A204.1 (cell line): ENCODE measurements around the gene CST4.
A peak's percentile ranks its signal among the peaks of the same experiment; 100 is the strongest.
"Not testable (repeated sequence)": the region's sequence is repeated elsewhere in the genome, so short reads cannot be mapped to it uniquely, and the experiment has no call there.

Experiments
- FAIRE-seq: peaks from 2 replicates; lab custom pipeline; 2012; peaks lifted over from hg19 to GRCh38; lab: Jason Lieb, UNC

CST4 gene

GRCh38 chr20:23688684-23689398, at the start of gene CST4:
TSS of gene CST4 (minus strand) at chr20:23689038. CDS start at chr20:23688969, 69 bp downstream.
- FAIRE-seq = not testable (repeated sequence)

- not testable (repeated sequence) for FAIRE-seq
Measured at GRCh38 chr20:23735391-23735790, 46.6 kb upstream of the CST4 start.

DNA sequence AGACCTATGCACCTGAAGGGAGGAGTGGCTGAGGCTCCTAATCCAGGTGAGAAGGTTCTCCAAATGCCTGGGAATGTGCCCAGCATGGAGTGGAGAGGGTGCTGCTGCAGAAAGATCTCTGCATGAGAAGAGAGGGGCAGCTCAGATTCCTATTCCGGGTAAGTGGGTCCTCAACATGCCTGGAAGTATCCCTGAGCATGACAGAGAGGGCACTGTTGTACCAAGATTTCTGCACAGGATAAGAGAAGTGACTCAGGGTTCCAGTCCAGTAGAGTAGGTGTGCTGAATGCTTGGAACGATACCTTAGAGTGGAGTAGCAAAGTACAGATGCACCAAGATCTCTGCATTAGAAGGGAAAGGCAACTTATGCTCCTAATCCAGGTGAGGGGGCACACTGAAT, 46.1 kb upstream of the CST4 start:
- FAIRE-seq = not testable (repeated sequence)

DNA sequence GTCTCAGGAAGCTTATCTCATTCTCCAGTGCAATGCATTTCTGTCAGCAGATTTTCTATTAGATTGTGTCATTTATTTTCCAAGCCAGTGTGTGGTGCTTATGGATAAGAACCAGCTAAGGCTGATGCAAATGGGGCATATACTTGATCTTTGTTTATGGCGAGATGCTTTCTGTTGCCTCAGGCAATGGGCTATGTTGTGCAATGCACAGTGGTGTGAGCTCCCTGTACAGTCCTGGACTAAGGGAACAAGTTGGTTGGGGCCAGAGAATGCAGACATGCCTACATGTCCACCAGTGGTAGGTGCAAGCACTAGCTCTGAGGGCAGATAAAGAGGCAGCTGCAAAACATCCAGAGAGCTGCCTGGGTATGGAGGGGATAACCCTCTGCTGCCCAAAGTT, 45.6 kb upstream of the CST4 start:
- not testable (repeated sequence) for FAIRE-seq

DNA sequence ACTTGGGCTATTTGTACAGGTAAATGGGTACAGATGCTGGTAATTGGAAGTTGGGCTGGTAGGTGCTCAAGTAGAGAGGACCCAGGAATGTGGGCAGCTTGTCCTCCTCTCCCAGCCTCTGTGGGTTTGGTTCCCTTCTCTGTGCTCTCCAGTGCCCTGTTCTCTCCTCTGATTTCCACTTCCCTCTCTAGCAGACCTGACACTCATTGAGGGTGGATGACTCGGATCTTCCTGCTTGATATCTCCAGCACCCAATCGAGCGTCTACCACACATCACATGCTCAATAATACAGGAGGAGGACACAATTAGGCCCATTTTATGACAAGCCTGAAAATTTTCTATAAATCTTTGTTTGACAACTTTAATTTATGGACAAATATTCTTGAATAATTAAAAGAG, 38.2 kb upstream of the CST4 start:
- no peak for FAIRE-seq

GRCh38 chr20:23725102-23725501, 36.3 kb upstream of the CST4 start:
- no peak for FAIRE-seq

DNA sequence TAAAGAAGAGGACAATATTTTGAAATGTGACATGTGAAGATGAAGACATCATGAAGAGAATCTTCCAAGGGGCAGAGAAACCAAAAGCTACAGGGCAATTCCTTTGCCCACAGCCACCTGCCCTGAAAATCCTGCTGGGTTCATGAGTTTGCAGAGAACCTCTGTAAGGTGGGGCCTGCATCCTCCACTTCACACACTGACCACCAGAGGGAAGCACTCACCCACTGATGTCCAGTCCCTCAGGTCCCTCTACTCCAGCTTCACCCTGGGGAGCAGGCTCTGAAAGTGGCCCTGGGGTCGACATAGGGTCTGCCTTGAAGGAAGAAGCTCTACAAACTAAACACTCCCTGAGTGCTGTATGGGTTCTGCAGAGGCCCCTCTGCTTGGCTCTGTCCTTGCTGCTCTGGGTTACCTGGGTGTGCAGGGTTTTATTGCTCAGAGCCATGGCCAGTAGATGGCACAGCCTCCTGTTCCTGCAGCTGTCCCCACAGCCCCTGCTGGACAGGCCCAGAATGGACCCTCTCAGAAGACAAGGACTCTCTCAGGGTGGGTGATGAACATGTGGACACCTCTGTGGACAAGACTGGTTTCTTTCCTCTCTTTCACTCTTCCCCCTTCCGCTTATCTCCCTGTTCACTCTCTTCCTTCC, 34.9 kb upstream of the CST4 start:
- FAIRE-seq = not testable (repeated sequence)

- FAIRE-seq = not testable (repeated sequence)
Measured at GRCh38 chr20:23722851-23723250, 34.0 kb upstream of the CST4 start.

DNA sequence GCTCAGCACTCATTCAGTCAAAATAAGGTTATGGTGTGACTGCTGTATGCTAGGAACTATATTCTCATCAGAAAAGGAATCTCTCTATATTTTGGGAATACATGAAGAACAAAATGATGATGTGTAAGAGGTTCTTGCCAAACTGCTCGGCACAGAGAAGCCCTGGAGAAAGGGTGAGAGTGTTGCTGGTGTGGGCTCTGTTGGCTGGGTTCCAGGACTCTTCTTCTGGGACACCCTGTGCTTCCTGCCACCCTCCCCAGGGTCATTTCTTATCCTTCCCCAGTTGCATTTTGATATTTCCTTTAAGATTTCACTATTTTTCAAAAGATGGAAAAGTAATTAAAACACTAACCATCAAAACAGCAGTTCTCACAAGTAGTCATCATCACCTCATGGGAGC, 33.1 kb upstream of the CST4 start:
- FAIRE-seq = no peak

GRCh38 chr20:23719351-23719750, 30.5 kb upstream of the CST4 start:
- FAIRE-seq = not testable (repeated sequence)

- not testable (repeated sequence) for FAIRE-seq
Measured at GRCh38 chr20:23711778-23712177, 22.9 kb upstream of the CST4 start.

GRCh38 chr20:23710771-23711170, 21.9 kb upstream of the CST4 start:
- no peak for FAIRE-seq

DNA sequence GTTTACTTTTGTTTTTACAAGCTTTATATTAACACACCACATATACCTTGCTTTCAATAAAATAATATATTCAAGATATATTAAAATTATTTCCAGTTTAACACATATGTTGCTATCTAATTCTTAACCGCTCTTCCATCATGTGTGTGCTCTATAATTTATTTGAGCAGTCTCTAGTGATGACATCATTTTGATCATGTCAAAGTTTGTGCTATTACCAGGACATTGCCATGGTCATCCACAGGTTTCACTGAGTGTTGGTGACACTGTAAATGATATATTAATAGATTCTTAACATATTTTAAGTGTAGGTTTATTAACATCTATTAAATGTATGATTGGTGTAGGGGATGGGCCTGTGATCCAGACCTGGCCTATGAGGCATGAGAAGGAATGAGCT, 17.1 kb upstream of the CST4 start:
- FAIRE-seq = no peak

DNA sequence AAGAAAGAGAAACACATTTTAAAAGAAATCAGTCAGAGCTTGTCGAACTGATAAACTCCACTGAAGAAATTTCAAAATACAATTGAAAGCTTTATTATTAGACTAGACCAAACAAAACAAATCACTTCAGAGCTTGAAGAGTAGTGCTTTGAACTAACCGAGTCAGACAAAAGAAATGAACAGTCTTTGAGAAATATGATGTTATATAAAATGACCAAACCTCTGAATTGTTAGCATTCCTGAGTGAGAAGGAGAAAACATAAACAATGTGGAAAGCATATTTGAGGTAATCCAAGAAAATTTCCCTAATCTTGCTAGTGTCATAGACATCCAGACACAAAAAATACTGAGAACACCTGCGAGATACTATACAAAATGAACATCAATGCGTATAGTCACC, 13.2 kb upstream of the CST4 start:
- peak; percentile 41 for FAIRE-seq

GRCh38 chr20:23700931-23701330, 12.1 kb upstream of the CST4 start:
- no peak for FAIRE-seq

GRCh38 chr20:23697947-23698346, 9.1 kb upstream of the CST4 start:
- no peak for FAIRE-seq

- FAIRE-seq = not testable (repeated sequence)
Measured at GRCh38 chr20:23695068-23695395, 6.2 kb upstream of the CST4 start.

- FAIRE-seq = not testable (repeated sequence)
Measured at GRCh38 chr20:23694178-23695067, 5.6 kb upstream of the CST4 start.

GRCh38 chr20:23692725-23693619, 4.1 kb upstream of the CST4 start:
- FAIRE-seq = not testable (repeated sequence)

GRCh38 chr20:23691675-23692074, 2.8 kb upstream of the CST4 start:
- FAIRE-seq = no peak

DNA sequence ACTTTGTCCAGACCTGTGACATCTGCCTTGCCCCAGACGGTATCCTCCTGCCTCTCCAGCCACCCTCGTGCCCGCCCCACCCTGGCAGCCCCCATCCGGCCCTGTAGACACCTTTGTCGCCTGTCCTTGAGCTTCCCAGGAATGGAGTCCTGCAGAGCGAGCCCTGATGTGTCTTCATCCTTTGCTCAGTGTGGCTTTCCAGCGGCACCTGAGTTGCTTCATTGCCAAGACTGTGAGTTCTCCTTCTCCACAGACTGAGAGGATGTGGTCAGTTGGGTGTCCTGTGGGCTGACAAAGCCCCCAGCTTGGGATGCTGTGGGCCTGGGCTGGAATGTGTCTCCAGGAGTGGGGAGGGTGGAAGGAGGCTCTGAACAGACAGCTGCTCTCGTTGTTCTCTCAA, 1.7 kb upstream of the CST4 start:
- FAIRE-seq = no peak

DNA sequence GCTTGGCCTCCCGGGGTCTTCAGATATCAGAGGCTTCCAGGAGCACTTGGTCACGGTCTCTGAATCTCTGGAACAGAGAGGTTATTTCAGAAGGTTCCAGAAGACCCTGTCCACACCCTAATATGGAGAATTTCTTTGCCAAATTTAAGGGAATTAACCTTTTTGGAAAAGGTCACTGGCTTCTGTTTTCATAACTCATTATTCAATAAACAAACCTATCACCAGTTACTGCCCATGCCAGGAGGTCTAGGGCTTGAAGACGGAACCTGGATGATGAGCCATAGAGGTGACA, 507 bp upstream of the CST4 start:
- FAIRE-seq = no peak
